Measurements from ENCODE around the gene KRT82.

- TF ChIP-seq SUZ12 (IDR thresholded peaks at IDR 0.05) = no peak
- no peak for TF ChIP-seq HDGF (IDR thresholded peaks at IDR 0.05; ENCODE audit: borderline replicate concordance)
- no peak for TF ChIP-seq LEF1 (IDR thresholded peaks at IDR 0.05; ENCODE audit: borderline replicate concordance)
- no peak for TF ChIP-seq FOXM1 (IDR thresholded peaks at IDR 0.05; ENCODE audit: borderline replicate concordance)
- no peak for TF ChIP-seq BHLHE40 (IDR thresholded peaks at IDR 0.05; ENCODE audit: borderline replicate concordance)
- no peak for TF ChIP-seq CTBP1 (IDR thresholded peaks at IDR 0.05; ENCODE audit: borderline replicate concordance)
- no peak for TF ChIP-seq SP1 (IDR thresholded peaks at IDR 0.05)
These were observed 28.9 kb downstream of the KRT82 start for GRCh38 chr12:52377266-52377665.
